GM21423 (cell line): ENCODE data around the gene BAZ2A.
"Not testable (repeated sequence)": the region's sequence is repeated elsewhere in the genome, so short reads cannot be mapped to it uniquely, and the experiment has no call there.

ENCODE experiments used
- ATAC-seq: cut with Tn5 transposase; IDR thresholded peaks from one replicate; pipeline ENCODE4 v1.9.1; 2021; ENCODE audit warnings: mild to moderate bottlenecking, moderate library complexity; ENCODE audit not compliant: unreplicated experiment

Gene BAZ2A

GRCh38 chr12:56599041-56599440, 31.1 kb downstream of the BAZ2A start:
- no peak for ATAC-seq

- ATAC-seq, result no peak
Measured at GRCh38 chr12:56596815-56597214, 33.3 kb downstream of the BAZ2A start.

GRCh38 chr12:56593909-56594621, 36.1 kb downstream of the BAZ2A start:
- no peak for ATAC-seq

GRCh38 chr12:56591961-56592360, 38.2 kb downstream of the BAZ2A start:
- ATAC-seq, result no peak

GRCh38 chr12:56591126-56591525, 39.0 kb downstream of the BAZ2A start:
- ATAC-seq, result no peak

- no peak for ATAC-seq
Measured at GRCh38 chr12:56590237-56590830, 39.8 kb downstream of the BAZ2A start.

- no peak for ATAC-seq
Measured at GRCh38 chr12:56589783-56590182, 40.3 kb downstream of the BAZ2A start.

GRCh38 chr12:56585098-56585497, 45.0 kb downstream of the BAZ2A start:
- ATAC-seq, result no peak

GRCh38 chr12:56581418-56582145, 48.5 kb downstream of the BAZ2A start:
- no peak for ATAC-seq

GRCh38 chr12:56578983-56579546, 51.1 kb downstream of the BAZ2A start:
- ATAC-seq, result no peak

GRCh38 chr12:56577248-56577647, 52.9 kb downstream of the BAZ2A start:
- ATAC-seq, result not testable (repeated sequence)

GRCh38 chr12:56574210-56574609, 55.9 kb downstream of the BAZ2A start:
- no peak for ATAC-seq

- ATAC-seq, result no peak
Measured at GRCh38 chr12:56572288-56572687, 57.8 kb downstream of the BAZ2A start.

GRCh38 chr12:56571121-56571520, 59.0 kb downstream of the BAZ2A start:
- no peak for ATAC-seq

GRCh38 chr12:56568146-56568545, 62.0 kb downstream of the BAZ2A start:
- no peak for ATAC-seq

- ATAC-seq, result no peak
Measured at GRCh38 chr12:56565510-56566101, 64.5 kb downstream of the BAZ2A start.

GRCh38 chr12:56551070-56551469, 79.1 kb downstream of the BAZ2A start:
- no peak for ATAC-seq

- ATAC-seq, result no peak
Measured at GRCh38 chr12:56546680-56547079, 83.4 kb downstream of the BAZ2A start.
